DMS114 treated with DMSO at 0.1 percent for 48 hours (cell line): ENCODE measurements around the gene MSRB3.

Experiments used
- DNase-seq: peaks from one replicate; lab custom pipeline; 2025; ENCODE audit not compliant: unreplicated experiment; lab: John Stamatoyannopoulos, UW

Gene MSRB3

GRCh38 chr12:65278576-65279368, at the start of gene MSRB3:
MSRB3 (plus strand) TSS chr12:65278683; CDS start chr12:65308580, 29,897 bp downstream.
- peak; percentile 65 for DNase-seq

GRCh38 chr12:65229441-65229840, 49.0 kb upstream of the MSRB3 start:
- no peak for DNase-seq

GRCh38 chr12:65232476-65233077, 45.9 kb upstream of the MSRB3 start:
- peak; percentile 50 for DNase-seq

GRCh38 chr12:65237153-65237552, 41.3 kb upstream of the MSRB3 start:
- no peak for DNase-seq

- DNase-seq = no peak
Observed at GRCh38 chr12:65238609-65239008, 39.9 kb upstream of the MSRB3 start.

GRCh38 chr12:65248656-65249633, 29.5 kb upstream of the MSRB3 start:
- no peak for DNase-seq

GRCh38 chr12:65252515-65252914, 26.0 kb upstream of the MSRB3 start:
- no peak for DNase-seq

- no peak for DNase-seq
Observed at GRCh38 chr12:65257986-65258385, 20.5 kb upstream of the MSRB3 start.

GRCh38 chr12:65259501-65259900, 19.0 kb upstream of the MSRB3 start:
- no peak for DNase-seq

- no peak for DNase-seq
Observed at GRCh38 chr12:65263777-65264176, 14.7 kb upstream of the MSRB3 start.

GRCh38 chr12:65266408-65266807, 12.1 kb upstream of the MSRB3 start:
- DNase-seq = no peak

- no peak for DNase-seq
Observed at GRCh38 chr12:65269603-65270002, 8.9 kb upstream of the MSRB3 start.

- no peak for DNase-seq
Observed at GRCh38 chr12:65274602-65275272, 3.7 kb upstream of the MSRB3 start.

- no peak for DNase-seq
Observed at GRCh38 chr12:65275627-65276026, 2.9 kb upstream of the MSRB3 start.

GRCh38 chr12:65276916-65277530, 1.5 kb upstream of the MSRB3 start:
- DNase-seq = no peak

GRCh38 chr12:65277994-65278575, 398 bp upstream of the MSRB3 start:
- DNase-seq = no peak

GRCh38 chr12:65279369-65280112, 1.1 kb downstream of the MSRB3 start:
- no peak for DNase-seq

- DNase-seq = no peak
Observed at GRCh38 chr12:65280306-65280705, 1.8 kb downstream of the MSRB3 start.

- no peak for DNase-seq
Observed at GRCh38 chr12:65282840-65283239, 4.4 kb downstream of the MSRB3 start.
